ENCODE data around the gene TNIK. TPM values are rescaled to one million over a fixed set of nuclear protein-coding genes. Genes with fewer than 3 reads are reported as not detected.

The TNIK gene
- total RNA-seq, 1 donor from 2014 or later: 17.0 TPM

DNA sequence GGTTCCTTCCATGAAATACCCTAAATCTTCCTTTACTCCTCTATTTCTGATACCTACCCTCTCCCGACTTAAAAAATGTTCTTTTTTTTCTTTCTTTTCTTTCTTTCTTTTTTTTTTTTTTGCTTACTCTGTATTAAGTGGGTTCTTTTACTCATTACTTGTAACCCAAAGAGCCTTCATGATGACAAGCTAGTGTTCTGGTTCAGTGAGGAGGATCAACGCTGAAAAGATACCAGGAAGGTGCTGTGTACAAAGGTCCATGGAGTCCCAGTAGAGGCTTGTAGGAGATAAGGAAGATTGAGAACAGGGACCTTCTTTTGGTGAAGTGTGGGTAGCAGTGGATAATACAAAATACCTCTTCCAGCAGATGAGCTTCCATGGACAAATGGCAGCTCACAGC lies 369.9 kb downstream of the TNIK start:
- no peak overlapping the region for H3K4me3 ChIP-seq (ENCODE audit: low read depth, low read length)
- TF ChIP-seq, protein P1, sequence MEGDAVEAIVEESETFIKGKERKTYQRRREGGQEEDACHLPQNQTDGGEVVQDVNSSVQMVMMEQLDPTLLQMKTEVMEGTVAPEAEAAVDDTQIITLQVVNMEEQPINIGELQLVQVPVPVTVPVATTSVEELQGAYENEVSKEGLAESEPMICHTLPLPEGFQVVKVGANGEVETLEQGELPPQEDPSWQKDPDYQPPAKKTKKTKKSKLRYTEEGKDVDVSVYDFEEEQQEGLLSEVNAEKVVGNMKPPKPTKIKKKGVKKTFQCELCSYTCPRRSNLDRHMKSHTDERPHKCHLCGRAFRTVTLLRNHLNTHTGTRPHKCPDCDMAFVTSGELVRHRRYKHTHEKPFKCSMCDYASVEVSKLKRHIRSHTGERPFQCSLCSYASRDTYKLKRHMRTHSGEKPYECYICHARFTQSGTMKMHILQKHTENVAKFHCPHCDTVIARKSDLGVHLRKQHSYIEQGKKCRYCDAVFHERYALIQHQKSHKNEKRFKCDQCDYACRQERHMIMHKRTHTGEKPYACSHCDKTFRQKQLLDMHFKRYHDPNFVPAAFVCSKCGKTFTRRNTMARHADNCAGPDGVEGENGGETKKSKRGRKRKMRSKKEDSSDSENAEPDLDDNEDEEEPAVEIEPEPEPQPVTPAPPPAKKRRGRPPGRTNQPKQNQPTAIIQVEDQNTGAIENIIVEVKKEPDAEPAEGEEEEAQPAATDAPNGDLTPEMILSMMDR (IDR thresholded peaks at IDR 0.05; ENCODE audit: insufficient read depth, low read length, poor library complexity, severe bottlenecking): no peak
- no peak for DNase-seq (ENCODE audit: low read depth)
- no peaks in the 10 kb centered on the region for H3K36me3 ChIP-seq (ENCODE audit: control insufficient read depth, insufficient read depth, low read length)
- no peaks in the 10 kb centered on the region for H3K27me3 ChIP-seq (ENCODE audit: control insufficient read depth, insufficient read depth, low read length)

DNA sequence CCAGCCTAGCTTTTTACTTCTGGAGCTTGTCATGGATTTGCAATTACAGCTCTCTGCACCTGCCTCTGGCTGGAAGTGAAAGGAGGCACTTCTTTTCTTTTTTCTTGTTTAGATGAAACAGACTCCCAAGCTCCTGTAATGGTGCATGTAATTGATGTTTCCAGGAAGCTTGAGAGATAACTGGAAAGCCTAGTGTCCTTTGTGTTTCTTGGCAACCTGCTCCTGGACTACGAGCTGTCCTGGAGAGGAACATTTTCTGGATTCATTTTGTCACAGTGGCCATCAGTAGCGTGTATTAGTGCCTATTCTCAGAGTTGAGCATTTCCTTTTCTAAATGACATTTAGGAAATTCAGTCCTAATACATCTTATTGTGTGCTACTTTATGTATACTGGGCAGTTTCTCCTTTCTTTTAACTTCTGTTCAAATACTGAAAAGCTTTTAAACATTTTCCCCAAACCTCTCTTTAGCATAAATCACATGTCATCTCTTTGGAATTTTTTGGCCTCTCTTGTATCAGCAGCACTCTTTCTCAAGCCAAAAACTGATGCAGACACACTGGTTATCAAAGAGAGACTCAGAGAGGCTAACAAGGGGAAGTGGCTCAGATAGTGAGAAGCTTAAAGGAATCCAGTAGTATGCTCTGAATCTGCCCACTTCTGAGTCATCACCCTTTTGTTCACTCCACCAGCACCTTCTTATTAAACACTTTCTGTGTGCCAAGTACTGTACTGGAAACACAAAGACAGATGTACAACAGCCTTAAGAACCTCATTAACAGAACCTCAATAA lies 371.0 kb downstream of the TNIK start:
- TF ChIP-seq, protein P1 (IDR thresholded peaks at IDR 0.05; ENCODE audit: insufficient read depth, low read length, poor library complexity, severe bottlenecking): no peak
- Histone ChIP-seq H3K36me3 (ENCODE audit: control insufficient read depth, insufficient read depth, low read length) (no peaks in the 10 kb centered on the region), H3K27me3 (ENCODE audit: control insufficient read depth, insufficient read depth, low read length) (no peaks in the 10 kb centered on the region), H3K4me3 (ENCODE audit: low read depth, low read length) (no peak overlapping the region)
- peak; percentile 68 for DNase-seq (ENCODE audit: low read depth)

DNA sequence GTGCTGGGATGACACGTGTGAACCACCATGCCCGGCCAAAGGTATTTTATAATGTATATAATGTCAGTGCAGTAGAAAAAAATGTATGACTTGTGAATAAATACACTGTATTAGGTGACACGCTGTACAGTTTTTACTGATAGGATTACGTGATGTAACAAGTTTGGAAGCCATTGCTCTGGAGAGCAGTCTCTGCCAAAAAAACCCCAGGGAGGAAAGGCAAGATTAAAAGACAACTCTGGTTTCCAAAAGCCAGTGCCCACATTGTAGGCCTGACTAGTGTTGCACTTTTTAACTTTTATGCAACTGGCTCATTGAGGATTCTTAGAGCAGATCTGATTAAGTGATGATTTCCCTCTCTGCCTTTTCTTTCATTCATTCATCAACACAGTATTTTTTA lies 371.7 kb downstream of the TNIK start:
- TF ChIP-seq, protein P1 (IDR thresholded peaks at IDR 0.05; ENCODE audit: insufficient read depth, low read length, poor library complexity, severe bottlenecking): no peak
- DNase-seq (ENCODE audit: low read depth): no peak
- H3K4me3 ChIP-seq (ENCODE audit: low read depth, low read length): no peak overlapping the region

DNA sequence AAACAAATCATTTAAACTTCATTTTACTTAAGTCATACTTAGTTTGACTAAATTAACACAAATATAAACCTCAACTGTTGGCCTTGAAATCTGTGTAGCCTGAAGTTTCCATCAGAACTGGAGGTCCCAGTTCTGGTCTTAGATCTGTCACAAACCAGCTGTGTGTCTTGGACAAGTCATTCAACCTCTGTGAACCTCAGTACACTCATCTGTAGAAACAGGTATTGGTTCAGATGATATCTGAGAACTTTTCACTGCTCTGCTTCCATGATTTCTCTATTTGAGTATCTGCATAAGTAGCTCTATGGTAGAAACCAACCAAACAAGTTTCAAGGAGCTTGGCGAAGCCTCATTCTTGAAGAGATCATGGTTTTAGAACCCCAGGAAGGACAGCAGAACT lies 373.3 kb downstream of the TNIK start:
- TF ChIP-seq, protein P1 (IDR thresholded peaks at IDR 0.05; ENCODE audit: insufficient read depth, low read length, poor library complexity, severe bottlenecking): no peak
- no peak for DNase-seq (ENCODE audit: low read depth)
- no peak overlapping the region for H3K4me3 ChIP-seq (ENCODE audit: low read depth, low read length)
- no peaks in the 10 kb centered on the region for H3K36me3 ChIP-seq (ENCODE audit: control insufficient read depth, insufficient read depth, low read length)
- no peaks in the 10 kb centered on the region for H3K27me3 ChIP-seq (ENCODE audit: control insufficient read depth, insufficient read depth, low read length)

More for the DNA sequence above, 371.7 kb downstream of the TNIK start:
- H3K36me3 ChIP-seq (ENCODE audit: control insufficient read depth, insufficient read depth, low read length): no peaks in the 10 kb centered on the region
- H3K27me3 ChIP-seq (ENCODE audit: control insufficient read depth, insufficient read depth, low read length): no peaks in the 10 kb centered on the region

DNA sequence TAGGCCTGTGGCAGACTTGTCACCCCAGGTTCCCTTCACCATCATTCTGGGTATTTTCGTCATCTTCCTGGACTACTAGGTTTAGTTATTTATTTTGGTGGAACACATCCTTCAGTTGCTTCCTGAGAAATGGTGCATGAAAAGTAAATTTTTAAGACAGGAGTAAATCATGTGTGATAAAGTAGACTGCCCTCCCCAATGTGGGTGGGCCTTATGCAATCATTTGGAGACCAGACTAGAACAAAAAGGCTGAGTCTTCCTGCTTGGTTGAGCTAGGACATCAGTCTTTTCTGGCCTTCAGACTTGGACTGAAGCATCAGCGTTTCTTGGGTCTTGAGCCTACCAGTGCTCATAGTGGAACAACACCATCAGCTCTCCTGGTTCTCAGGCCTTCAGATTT lies 382.9 kb downstream of the TNIK start:
- Histone ChIP-seq H3K27me3 (ENCODE audit: control insufficient read depth, insufficient read depth, low read length) (no peaks in the 10 kb centered on the region), H3K4me3 (ENCODE audit: low read depth, low read length) (no peak overlapping the region), H3K36me3 (ENCODE audit: control insufficient read depth, insufficient read depth, low read length) (no peaks in the 10 kb centered on the region)
- no peak for DNase-seq (ENCODE audit: low read depth)
- TF ChIP-seq, protein P1 (IDR thresholded peaks at IDR 0.05; ENCODE audit: insufficient read depth, low read length, poor library complexity, severe bottlenecking): no peak

DNA sequence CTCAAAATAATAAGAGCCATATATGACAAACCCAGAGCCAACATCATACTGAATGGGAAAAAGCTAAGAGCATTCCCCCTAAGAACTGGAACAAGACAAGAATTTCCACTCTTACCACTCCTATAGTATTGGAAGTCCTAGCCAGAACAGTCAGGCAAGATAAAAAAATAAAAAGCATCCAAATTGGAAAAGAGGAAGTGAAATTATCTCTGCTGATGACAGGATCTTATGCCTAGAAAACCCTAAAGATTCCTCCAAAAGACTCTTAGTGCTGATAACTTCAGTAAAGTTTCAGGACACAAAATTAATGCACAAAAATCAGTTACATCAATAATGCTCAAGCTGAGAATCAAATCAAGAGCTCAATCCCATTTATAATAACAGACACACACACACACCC lies 387.8 kb downstream of the TNIK start:
- H3K4me3 ChIP-seq (ENCODE audit: low read depth, low read length): no peak overlapping the region
- no peaks in the 10 kb centered on the region for H3K27me3 ChIP-seq (ENCODE audit: control insufficient read depth, insufficient read depth, low read length)
- TF ChIP-seq, protein P1 (IDR thresholded peaks at IDR 0.05; ENCODE audit: insufficient read depth, low read length, poor library complexity, severe bottlenecking): no peak
- no peaks in the 10 kb centered on the region for H3K36me3 ChIP-seq (ENCODE audit: control insufficient read depth, insufficient read depth, low read length)
- DNase-seq (ENCODE audit: low read depth): no peak

Measured in kidney epithelial cell (primary cell).